GM19468 (cell line): ENCODE results near the gene DGKK.
"Not testable (repeated sequence)": the region's sequence is repeated elsewhere in the genome, so short reads cannot be mapped to it uniquely, and the experiment has no call there.

Source experiments
- ATAC-seq: cut with Tn5 transposase; IDR thresholded peaks from one replicate; pipeline ENCODE4 v1.9.1; 2021; ENCODE audit warnings: mild to moderate bottlenecking, moderate library complexity, moderate number of reproducible peaks; ENCODE audit not compliant: unreplicated experiment; ENCODE audit errors: extremely low read depth

DGKK gene

DNA sequence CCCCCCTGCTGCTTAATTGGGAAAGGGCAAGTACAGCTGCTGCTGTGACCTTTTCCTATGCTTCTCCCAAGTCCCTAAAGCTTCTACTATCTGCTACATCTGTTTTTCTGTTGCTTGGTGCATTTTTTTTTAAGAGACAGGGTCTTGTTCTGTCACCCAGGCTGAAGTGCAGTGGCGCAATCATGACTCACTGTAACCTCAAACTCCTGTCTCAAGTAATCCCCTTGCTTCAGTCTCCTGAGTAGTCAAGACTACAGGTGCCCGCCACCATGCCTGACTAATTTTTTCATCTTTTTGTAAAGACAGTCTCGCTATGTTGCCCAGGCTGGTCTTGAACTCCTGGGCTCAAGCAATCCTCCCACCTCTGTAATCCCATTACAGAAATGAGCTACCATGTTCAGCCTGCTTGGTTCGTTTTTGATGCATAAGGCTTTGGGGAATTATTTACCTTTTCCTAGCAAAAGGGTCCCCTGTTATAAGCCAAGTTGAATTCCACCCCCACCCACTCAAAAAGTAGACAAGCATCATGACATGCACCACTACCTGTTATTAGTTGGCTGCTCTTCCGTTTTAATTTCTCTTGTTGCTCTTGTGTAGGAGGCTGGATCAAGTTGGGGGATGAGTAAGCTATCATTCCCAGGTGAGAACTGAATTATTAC is 39.6 kb downstream of the DGKK start:
- ATAC-seq: no peak

GRCh38 chrX:50428174-50428573 is 42.5 kb downstream of the DGKK start:
- ATAC-seq: no peak

DNA sequence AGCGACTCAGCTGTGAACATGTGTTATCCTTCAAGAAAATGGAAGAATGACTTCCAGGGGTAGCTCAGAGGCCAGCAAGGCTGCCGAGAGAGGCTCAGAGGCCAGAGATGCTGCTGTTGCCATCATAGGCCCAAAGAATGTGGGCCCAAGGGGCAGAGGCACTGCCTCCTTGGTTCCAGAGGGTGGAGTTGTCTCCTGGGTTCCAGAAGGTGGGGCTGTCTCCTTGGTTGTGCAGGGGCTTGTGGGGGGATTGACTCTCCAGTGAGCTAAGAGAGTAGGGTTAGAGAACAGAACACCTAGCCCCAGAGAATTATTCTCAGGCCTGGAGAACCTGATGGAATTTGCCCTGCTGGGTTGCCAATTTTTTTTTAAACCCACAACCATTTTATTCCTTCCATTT is 62.6 kb downstream of the DGKK start:
- ATAC-seq: no peak

DNA sequence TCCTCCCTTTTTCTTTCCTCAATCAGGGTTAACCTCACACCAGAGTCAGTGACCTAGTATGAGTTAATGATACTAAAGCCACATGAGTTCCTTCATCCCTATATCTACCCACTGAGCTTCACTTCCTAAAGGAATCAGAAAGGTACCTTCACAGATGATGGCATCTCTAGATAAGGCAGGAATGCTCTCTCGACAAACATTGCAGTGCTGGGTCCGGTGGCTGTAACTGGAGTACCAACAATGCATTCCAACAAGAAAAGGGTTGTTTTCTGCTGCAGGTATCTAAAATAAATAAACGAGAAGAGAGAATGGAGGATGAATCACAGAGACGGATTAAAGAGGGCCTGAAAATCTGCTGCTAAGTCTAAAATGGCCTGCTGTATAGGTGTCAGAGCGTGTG is 66.7 kb downstream of the DGKK start:
- ATAC-seq: no peak

DNA sequence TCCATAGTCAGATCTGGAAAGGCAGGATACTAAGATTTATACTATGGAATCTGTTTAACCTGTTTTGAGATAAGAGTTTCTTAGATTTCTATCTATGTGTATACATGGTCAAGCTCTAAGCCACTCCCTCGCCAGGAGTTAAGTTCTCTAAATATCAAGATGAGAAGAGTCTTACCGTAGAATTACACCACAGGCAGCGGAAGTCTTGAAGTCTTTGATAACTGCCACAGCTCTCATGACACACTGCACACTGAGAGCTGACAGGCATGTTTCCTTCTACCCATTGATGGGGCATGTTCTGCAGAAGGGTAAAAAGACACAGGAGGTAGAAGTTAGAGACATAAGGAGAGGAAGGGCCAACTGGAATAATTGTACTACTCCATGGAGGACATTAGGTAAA is 67.7 kb downstream of the DGKK start:
- ATAC-seq: no peak

DNA sequence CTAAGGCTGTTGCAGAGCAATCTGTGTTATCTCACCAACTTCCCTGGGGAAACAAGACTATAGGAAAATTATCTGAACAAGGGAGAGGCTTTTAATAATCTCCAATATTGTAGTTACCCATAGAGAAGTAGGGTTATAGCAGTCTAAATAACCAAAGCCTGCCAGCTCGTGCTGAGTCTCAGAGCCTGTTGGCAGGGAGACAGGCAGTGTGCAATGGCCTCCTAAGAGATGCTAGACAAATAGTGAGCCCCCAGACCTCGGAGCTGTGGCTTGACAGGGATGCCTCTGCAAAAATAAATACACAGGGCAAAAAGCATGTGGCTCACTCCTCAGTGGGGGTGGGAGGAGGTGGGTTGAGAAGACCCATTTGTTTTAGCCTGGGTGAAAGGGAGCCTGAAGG is 76.7 kb downstream of the DGKK start:
- ATAC-seq: no peak

- ATAC-seq: no peak
Observed at GRCh38 chrX:50386520-50386919, 84.1 kb downstream of the DGKK start.

DNA sequence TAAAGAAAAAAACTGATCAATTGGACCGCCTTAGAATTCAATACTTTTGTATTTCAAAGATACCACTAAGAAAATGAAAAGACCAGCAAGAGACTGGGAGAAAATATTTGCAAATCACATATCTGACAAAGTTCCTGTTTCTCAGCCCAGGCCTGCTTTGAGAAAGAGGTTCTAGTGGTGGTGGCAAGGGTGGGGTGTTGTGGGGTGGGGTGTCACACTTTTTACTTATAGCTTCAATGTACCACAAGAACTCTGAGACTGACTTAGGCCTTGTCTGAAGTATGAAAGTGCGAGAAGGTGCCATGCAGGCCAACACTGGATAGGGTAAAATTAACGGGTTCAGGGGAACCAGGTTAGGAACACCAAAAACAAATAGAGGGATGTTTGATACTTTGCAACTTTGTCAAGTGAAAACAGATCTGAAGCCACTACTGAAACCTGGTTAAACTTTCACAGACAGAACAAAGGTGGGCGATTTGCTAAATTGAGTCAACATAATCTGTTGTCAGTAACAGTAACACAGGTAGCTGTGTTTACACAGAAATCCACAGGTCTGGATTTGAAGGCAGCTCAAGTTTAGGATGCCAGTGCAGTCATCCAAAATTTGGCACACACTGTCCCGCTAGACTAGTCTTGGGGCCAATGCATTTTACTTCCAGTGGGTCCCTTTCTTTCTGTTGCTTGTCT is 88.8 kb downstream of the DGKK start:
- ATAC-seq: no peak

DNA sequence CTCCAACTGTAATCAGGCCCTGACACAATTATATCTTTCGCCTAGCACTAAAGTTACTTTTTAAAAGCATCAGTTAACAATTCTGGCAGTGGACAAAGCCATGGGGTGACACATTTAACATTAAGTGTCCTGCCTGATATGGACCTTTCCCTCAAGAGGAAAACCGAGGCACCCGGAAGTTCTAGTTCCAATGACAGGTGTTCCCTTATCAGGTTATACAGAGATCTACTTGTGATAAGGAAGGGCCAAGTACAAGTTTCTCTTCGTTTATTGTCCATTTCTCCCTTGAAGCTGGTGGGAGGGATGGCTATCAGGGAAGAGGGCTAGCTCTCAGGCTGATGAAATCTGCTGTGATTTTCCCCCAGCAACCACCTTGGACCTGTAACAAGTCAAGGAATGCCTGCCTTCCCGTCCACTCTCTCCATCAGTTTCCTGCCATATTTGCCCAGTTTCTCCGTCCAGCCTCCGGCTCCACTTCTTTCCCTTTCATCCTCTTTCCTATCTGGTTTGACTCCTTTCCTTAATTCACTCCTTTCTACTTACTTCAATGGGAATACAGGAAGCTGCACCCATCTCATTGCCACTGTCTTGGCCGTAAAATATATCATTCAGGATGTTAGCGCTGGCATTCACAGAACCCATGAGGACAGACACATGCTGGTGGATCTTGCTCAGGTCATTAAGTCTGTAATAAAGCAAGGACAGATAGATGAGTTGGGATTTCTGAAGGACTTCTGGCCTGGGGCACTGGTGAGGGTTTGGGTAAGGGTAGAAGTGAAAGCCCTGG is 95.0 kb downstream of the DGKK start:
- no peak for ATAC-seq

DNA sequence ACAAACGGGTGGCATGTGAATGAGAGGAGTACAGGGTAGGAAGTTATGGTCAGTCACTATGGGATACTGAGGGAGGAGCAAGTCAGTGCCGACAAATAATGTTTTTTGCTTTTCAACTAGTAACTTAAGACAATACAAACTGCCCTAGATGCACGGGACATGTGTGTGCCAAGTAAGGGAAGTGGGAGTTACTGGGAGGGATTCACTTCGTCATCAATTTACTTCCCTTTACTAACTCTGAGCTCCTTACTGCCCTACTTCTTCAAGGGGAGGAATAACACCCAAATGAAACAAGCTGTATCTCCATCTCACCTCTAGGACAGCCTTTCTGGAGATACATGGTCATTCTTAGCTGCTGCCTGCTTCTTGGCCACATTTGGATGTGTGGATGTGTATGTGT is 97.7 kb downstream of the DGKK start:
- ATAC-seq: no peak

DNA sequence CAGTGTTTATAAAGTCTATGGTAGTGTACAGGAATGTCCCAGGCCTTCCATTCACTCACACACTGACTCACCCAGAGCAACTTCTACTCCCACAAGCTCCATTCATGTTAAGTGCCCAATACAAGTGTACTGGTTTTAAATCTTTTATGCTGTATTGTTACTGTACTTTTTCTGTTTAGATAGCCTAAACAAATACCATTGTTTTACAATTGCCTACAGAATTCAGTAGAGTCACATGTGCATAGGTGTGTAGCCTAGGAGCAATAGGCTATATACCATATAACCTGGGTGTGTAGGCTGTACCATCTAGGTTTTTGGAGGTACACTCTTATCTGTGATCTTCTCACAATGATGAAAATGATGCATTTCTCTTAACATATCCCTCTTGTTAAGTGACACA is 126.7 kb downstream of the DGKK start:
- no peak for ATAC-seq

- ATAC-seq: no peak
Observed at GRCh38 chrX:50333308-50333707, 137.3 kb downstream of the DGKK start.

DNA sequence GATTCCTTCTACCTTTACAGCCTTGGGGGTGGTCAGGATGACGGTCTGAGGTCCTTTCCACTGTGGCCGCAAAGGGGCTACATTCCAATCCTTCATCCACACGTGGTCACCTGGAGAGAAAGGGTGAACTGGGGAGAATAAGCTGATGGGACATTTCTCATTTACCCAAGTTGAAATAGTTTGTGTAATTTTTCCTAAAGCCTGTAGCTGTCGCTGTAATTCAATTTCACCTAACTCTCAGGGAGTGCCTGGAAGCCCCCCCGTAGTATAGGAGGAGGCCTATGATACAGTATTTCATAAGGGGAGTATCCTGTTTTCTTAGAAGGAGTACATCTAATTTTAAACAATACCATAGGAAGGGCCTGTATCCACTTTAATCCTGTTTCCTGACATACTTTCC is 138.0 kb downstream of the DGKK start:
- not testable (repeated sequence) for ATAC-seq

GRCh38 chrX:50327235-50327634 is 143.4 kb downstream of the DGKK start:
- ATAC-seq: no peak
